IMR-90 (cell line): ENCODE results near the gene TRIO. TPM values are rescaled to one million over a fixed set of nuclear protein-coding genes. Genes with fewer than 3 reads are reported as not detected.

Experiments
- CEBPB ChIP-seq: IDR thresholded peaks from 2 replicates; pipeline ENCODE4 v1.6.1; 2012; ENCODE audit warnings: low read depth, low read length, improper control_type of control experiment
- FOS ChIP-seq: fragments of 150-350 bp; IDR thresholded peaks from 2 replicates; pipeline ENCODE4 v1.6.1; 2016; ENCODE audit warnings: low read depth, low read length
- MAFK ChIP-seq: IDR thresholded peaks from 2 replicates; pipeline ENCODE4 v1.6.1; 2012; ENCODE audit warnings: low read depth, low read length, improper control_type of control experiment
- RCOR1 ChIP-seq: IDR thresholded peaks from 2 replicates; pipeline ENCODE4 v1.6.1; 2012; ENCODE audit warnings: mild to moderate bottlenecking, low read length, improper control_type of control experiment; ENCODE audit not compliant: insufficient replicate concordance
- polyA plus RNA-seq, 3 experiments: library from polyadenylated mRNA; depleted of rRNA; stranded (reverse); fragments of >200 nt; gene quantifications; 2 replicates each; pipeline ENCODE4 v1.2.3, GENCODE V29; 2012; ENCODE audit warnings: low replicate concordance in 1 of 3
- total RNA-seq: library from RNA; depleted of rRNA; stranded (reverse); fragments of >200 nt; gene quantifications from 2 replicates; pipeline ENCODE4 v1.2.3, GENCODE V29; 2012

The TRIO gene
- total and polyA plus RNA-seq, 2 of the 4 experiments (the other 2 are of a cell fraction) = 206 to 522 TPM

DNA sequence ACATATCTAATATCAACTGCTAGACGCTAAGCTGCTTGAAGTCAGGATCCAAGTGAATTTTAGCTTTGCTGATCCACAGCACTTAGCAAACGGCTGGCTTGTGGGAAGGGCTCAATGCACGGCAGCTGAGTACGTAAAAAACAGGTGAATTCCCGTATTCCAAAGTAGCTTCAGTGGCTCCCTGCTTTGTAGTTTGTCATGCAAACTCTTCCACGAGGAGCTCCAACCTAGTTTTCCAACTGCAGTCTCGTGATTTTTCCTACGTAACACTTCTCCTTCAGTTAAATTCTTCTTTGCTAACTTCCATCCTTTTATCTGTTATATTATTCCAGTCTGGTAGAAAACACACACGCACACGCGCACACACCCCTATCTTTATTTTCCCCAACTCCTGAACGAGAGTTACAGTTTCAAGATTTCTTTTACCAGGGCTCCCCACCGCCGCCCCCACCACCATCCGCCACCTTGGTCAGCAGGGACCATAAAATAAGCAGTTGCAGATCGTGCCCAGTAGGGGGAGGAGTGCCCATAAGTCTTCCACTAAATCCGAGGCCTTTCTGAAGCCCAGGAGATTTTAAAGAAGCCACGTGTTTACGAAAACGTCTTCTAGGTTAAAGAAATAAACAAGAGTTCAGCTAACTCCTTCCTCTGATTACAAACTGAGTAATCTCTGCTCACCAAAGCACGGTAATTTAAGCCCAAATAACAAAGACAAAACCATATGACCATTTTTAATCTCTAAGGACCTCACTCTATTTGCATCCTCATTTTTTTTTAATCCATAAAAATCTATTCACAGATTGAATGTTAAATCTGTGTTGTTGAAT is 34.8 kb upstream of the TRIO start (continued):
- TF ChIP-seq FOS = no peak
- no peak for TF ChIP-seq CEBPB
- TF ChIP-seq MAFK = no peak
- TF ChIP-seq RCOR1 = no peak
